BE2C (cell line): ENCODE data around the gene TSC22D1.
"Not testable (repeated sequence)": the region's sequence is repeated elsewhere in the genome, so short reads cannot be mapped to it uniquely, and the experiment has no call there.

Source experiments
- DNase-seq: peaks from one replicate; pipeline ENCODE4 v3.0.0-alpha.2; 2020
- H3K27me3 ChIP-seq: fragments of 250-450 bp; sonication (Bioruptor Pico); 2 replicates; pipeline ENCODE4 v1.5.1; 2020; ENCODE audit warnings: mild to moderate bottlenecking
- H3K36me3 ChIP-seq: fragments of 250-450 bp; sonication (Bioruptor Pico); 2 replicates; pipeline ENCODE4 v1.5.1; 2020; ENCODE audit warnings: mild to moderate bottlenecking
- H3K4me1 ChIP-seq: fragments of 250-450 bp; sonication (Bioruptor Pico); 2 replicates; pipeline ENCODE4 v1.5.1; 2020
- H3K4me3 ChIP-seq: 2 replicates; pipeline ENCODE4 v1.5.1; 2011; ENCODE audit warnings: low read depth, low read length
- H3K9me3 ChIP-seq: fragments of 250-450 bp; sonication (Bioruptor Pico); 2 replicates; pipeline ENCODE4 v1.5.1; 2020
- TF ChIP-seq, protein P1 (sequence below): IDR thresholded peaks from 2 replicates; pipeline ENCODE4 v1.5.1; 2012; ENCODE audit warnings: mild to moderate bottlenecking, low read depth, low read length

TSC22D1 gene

DNA sequence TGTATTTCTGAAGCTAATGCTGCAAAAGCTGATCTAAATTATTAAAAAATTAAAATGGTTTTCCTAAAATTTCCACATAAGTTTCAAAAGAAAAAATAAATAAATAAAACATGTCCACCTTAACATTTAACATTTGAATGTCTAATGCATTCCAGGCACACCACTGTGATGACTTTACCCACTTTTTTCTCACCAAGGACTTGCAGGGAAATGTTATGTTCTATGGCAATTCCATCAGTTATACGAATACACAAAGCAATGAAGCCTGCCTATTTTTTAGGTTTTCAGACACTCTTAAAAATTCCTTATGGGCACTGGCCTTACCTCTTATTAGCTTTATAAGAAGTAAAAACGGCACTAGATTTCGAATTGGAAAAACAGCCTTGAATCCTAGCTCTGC lies 10.2 kb downstream of the TSC22D1 start:
- Histone ChIP-seq H3K9me3 (no peaks in the 10 kb centered on the region), H3K4me1 (no peaks in the 10 kb centered on the region), H3K4me3 (no peak overlapping the region), H3K27me3 (no peaks in the 10 kb centered on the region), H3K36me3 (no peaks in the 10 kb centered on the region)
- no peak for DNase-seq
- TF ChIP-seq, protein P1, sequence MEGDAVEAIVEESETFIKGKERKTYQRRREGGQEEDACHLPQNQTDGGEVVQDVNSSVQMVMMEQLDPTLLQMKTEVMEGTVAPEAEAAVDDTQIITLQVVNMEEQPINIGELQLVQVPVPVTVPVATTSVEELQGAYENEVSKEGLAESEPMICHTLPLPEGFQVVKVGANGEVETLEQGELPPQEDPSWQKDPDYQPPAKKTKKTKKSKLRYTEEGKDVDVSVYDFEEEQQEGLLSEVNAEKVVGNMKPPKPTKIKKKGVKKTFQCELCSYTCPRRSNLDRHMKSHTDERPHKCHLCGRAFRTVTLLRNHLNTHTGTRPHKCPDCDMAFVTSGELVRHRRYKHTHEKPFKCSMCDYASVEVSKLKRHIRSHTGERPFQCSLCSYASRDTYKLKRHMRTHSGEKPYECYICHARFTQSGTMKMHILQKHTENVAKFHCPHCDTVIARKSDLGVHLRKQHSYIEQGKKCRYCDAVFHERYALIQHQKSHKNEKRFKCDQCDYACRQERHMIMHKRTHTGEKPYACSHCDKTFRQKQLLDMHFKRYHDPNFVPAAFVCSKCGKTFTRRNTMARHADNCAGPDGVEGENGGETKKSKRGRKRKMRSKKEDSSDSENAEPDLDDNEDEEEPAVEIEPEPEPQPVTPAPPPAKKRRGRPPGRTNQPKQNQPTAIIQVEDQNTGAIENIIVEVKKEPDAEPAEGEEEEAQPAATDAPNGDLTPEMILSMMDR, result no peak

- no peak overlapping the region for H3K4me3 ChIP-seq
- DNase-seq, result no peak
- no peaks in the 10 kb centered on the region for H3K27me3 ChIP-seq
- TF ChIP-seq, protein P1, result no peak
- H3K4me1 ChIP-seq, result no peaks in the 10 kb centered on the region
- H3K9me3 ChIP-seq, result no peaks in the 10 kb centered on the region
- no peaks in the 10 kb centered on the region; the same call in 1 of the 2 replicates for H3K36me3 ChIP-seq
Measured at GRCh38 chr13:44564936-44565335, 11.2 kb downstream of the TSC22D1 start.

DNA sequence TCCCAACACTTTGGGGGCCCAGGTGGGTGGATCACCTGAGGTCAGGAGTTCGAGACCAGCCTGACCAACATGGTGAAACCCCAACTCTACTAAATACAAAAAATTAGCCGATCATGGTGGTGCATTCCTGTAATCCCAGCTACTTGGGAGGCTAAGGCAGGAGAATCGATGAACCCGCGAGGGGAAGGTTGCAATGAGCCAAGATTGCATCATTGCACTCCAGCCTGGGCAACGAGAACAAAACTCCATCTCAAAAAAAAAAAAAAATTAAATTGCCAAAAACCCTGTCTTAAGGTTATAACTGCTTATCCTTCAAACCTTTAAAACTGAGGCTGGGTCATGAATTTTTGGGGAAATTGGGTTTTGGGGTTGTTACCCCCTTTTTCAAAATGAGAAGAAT lies 13.3 kb downstream of the TSC22D1 start:
- H3K4me3 ChIP-seq, H3K4me1 ChIP-seq, H3K36me3 ChIP-seq, H3K27me3 ChIP-seq, DNase-seq, H3K9me3 ChIP-seq: not testable (repeated sequence)

- Histone ChIP-seq H3K27me3 (no peaks in the 10 kb centered on the region), H3K4me3 (no peak overlapping the region), H3K36me3 (no peaks in the 10 kb centered on the region; the same call in 1 of the 2 replicates), H3K4me1 (no peaks in the 10 kb centered on the region), H3K9me3 (no peaks in the 10 kb centered on the region)
- TF ChIP-seq, protein P1, result no peak
- no peak for DNase-seq
Measured at GRCh38 chr13:44561351-44561750, 14.8 kb downstream of the TSC22D1 start.

DNA sequence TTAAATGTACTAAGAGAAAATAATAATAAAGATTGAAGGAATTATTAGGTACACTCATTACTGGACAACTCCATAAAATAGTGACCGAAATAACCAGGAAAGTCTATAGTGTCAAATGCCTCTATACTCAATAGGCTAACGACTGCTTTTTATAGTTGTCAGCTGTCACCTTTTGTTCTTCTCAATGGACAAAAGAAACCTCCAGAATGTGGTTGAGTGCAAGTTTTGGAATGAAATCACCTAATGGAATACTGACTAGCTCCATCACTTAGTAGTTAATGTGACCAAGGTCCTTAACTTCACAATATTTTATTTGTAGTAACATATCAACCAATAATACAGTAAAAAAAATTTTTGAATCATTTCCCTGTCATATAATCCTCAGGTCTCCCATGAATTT lies 18.1 kb downstream of the TSC22D1 start:
- H3K9me3 ChIP-seq, result no peaks in the 10 kb centered on the region
- no peaks in the 10 kb centered on the region for H3K4me1 ChIP-seq
- H3K4me3 ChIP-seq, result no peak overlapping the region
- no peaks in the 10 kb centered on the region for H3K27me3 ChIP-seq
- H3K36me3 ChIP-seq, result no peaks in the 10 kb centered on the region; the same call in 1 of the 2 replicates
- DNase-seq, result no peak
- TF ChIP-seq, protein P1, result no peak

GRCh38 chr13:44555207-44555606 lies 20.9 kb downstream of the TSC22D1 start:
- no peaks in the 10 kb centered on the region for H3K4me1 ChIP-seq
- DNase-seq, result no peak
- no peaks in the 10 kb centered on the region for H3K27me3 ChIP-seq
- no peaks in the 10 kb centered on the region; the same call in 1 of the 2 replicates for H3K36me3 ChIP-seq
- H3K4me3 ChIP-seq, result no peak overlapping the region
- no peaks in the 10 kb centered on the region for H3K9me3 ChIP-seq
- TF ChIP-seq, protein P1, result no peak

- Histone ChIP-seq H3K4me1 (no peaks in the 10 kb centered on the region), H3K4me3 (no peak overlapping the region), H3K9me3 (no peaks in the 10 kb centered on the region), H3K27me3 (no peaks in the 10 kb centered on the region), H3K36me3 (no peaks in the 10 kb centered on the region)
- TF ChIP-seq, protein P1, result no peak
- no peak for DNase-seq
Measured at GRCh38 chr13:44549476-44549875, 26.7 kb downstream of the TSC22D1 start.
